ENCODE data around the gene SLC36A3.

Gene SLC36A3

DNA sequence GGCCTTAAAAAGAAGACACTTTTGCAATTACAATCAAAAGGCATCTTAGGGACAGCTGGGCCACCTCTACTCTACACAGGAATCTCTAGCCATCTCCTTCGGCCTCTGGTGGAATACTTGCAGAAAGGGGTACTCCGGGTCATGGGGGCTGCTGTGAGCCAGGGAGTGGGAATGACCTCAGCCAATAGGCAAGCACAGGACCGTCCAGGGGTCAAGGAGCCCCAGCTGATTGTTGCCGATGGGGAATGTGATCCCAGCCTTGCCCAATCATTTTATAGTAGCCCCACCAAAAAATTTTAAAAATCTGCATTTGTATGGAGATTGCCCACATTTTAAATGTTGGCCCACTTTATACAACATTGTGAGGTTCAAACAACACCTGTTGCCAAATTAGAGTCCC, 16.9 kb upstream of the SLC36A3 start:
- TF ChIP-seq, protein P1, sequence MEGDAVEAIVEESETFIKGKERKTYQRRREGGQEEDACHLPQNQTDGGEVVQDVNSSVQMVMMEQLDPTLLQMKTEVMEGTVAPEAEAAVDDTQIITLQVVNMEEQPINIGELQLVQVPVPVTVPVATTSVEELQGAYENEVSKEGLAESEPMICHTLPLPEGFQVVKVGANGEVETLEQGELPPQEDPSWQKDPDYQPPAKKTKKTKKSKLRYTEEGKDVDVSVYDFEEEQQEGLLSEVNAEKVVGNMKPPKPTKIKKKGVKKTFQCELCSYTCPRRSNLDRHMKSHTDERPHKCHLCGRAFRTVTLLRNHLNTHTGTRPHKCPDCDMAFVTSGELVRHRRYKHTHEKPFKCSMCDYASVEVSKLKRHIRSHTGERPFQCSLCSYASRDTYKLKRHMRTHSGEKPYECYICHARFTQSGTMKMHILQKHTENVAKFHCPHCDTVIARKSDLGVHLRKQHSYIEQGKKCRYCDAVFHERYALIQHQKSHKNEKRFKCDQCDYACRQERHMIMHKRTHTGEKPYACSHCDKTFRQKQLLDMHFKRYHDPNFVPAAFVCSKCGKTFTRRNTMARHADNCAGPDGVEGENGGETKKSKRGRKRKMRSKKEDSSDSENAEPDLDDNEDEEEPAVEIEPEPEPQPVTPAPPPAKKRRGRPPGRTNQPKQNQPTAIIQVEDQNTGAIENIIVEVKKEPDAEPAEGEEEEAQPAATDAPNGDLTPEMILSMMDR (IDR thresholded peaks at IDR 0.05) = no peak
- DNase-seq (ENCODE audit: low spot score) = no peak
- no peak overlapping the region for H3K27ac ChIP-seq
- H3K4me3 ChIP-seq = no peak overlapping the region

DNA sequence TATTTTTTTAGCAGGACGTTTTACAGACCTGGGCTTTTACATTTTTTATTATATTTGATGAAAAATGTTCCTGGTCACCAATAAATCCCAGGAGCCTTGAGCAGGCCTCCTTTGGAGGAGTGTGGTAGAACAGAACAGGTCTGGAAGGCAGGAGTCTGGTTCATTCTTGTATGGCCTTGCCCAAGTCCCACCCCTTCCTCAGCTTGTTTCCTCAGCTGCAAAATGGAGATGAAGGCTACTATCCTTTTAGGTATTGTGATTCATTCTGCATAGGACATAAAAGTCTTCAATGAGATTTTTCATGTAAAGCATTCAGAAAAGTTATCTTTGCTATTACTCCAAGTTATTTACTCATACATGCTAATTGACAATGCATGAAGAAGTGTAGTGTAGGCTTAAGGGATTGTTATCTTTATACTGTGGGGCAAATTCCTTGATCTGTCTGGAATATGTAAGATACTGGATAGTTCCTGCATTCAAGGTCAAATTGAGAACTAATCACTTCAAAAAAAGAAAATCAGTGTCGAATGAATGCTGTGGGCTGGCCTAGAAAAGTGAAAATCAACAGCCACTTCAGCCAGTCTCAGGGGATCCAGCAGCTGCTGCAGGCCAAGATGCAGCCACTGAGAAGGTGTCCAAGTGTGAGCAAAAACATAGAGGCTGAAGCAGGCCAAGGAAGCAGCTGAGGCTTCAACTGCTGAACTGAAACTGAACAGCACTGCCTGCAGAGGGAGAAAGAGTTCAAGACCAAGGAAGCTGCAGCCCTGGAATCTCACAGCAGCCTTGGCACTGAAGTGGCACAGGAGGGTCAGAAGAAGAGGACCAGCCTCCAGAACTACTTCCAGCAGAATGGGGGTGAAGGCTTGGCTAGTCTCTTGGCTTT, 15.5 kb upstream of the SLC36A3 start:
- Histone ChIP-seq H3K27ac (no peak overlapping the region), H3K4me3 (no peak overlapping the region)
- DNase-seq (ENCODE audit: low spot score) = no peak
- TF ChIP-seq, protein P1 (IDR thresholded peaks at IDR 0.05) = no peak

DNA sequence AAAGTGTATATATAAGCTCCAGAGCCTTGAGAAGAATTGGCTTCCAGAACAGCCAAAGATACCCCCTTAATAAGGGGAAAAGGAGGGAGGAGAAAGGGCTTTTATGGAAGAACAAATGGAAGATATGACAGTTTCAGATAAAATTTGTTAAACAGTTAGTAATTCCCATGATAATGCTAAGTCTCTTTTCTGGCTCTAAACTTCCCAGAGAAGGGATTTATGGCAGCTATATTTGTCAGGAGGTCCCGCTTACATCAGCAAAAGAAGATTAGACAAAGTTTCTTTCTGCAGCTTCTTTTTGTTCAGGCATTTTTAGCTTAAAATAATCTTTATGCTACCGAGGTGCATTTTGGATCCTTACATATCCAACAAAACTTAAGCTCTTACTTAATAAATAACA, 14.3 kb upstream of the SLC36A3 start:
- no peak for DNase-seq (ENCODE audit: low spot score)
- H3K27ac ChIP-seq = no peak overlapping the region
- TF ChIP-seq, protein P1 (IDR thresholded peaks at IDR 0.05) = no peak
- no peak overlapping the region for H3K4me3 ChIP-seq

DNA sequence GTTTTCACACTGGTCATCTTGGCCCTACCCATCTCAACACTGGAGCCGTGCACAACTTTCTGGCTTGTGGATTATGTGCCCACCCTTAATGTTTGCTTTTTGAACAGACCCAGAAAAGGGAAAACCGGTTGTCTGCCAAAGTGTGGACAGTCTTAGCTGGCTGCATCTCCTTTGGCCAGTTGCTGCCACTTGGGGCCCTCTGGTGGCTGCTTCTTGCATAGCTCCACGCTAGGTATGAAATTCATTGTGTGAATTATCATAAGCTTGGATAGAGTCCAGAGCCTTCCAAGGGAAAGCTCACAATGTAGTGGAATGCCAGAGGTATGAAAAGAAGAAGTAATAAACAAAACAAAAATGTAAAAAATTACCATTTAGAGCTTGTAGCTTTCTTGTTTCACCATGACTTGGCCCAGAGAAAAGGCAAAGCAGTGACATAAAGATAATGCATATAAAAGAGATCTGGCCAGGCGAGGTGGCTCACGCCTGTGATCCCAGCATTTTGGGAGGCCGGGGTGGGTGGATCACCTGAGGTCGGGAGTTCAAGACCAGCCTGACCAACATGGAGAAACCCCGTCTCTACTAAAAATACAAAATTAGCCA, 12.5 kb upstream of the SLC36A3 start:
- no peak overlapping the region for H3K27ac ChIP-seq
- no peak overlapping the region for H3K4me3 ChIP-seq
- DNase-seq (ENCODE audit: low spot score) = no peak
- TF ChIP-seq, protein P1 (IDR thresholded peaks at IDR 0.05) = peak; percentile 76

DNA sequence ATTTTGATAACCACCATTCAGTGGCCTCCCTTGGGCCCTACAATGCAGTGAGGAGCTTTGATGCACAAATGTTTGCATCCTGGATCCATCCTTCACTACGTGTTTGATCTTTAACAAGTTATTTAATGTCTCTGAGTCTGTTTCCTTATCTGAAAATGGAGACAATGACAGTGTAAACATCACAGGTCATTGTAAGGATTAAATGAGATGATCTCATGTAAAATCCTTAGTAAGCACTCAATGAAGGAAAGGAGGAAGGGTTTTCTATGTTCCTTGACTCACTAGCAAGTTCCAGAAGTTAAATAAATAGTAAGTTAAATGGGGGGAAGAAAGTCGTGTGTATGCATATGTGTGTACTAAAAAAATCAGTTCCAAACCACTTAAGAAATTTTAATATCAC, 9.8 kb upstream of the SLC36A3 start:
- TF ChIP-seq, protein P1 (IDR thresholded peaks at IDR 0.05) = no peak
- no peak overlapping the region for H3K4me3 ChIP-seq
- DNase-seq (ENCODE audit: low spot score) = no peak
- H3K27ac ChIP-seq = no peak overlapping the region

DNA sequence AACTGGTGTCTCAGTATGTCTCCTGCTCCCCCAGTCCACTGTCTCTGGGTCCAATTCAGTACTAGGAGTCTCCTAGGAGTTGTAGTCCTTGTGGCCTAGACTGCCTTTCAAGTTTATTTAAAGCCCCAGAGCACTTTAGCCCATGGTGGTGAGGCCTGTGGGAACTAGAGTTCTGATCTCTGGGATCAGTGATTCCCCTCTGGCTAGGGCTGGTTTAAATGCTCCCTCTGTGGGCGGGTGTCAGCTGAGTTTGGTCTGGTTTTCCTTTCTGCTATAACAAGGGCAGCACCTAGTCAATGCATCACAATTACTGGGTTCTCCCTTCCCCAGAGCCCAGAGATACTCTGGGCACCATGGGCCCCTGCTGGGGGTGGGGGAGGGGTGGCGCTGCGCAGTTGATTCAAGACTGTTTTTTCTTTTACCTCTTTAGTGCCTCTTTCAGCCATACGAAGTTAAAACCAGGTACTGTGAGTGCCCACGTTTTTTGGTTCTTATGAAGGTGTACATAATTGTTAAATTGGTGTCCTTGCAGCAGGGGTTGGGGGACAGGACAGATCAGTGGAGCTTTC, 9.3 kb upstream of the SLC36A3 start:
- TF ChIP-seq, protein P1 (IDR thresholded peaks at IDR 0.05) = no peak
- Histone ChIP-seq H3K4me3 (no peak overlapping the region), H3K27ac (no peak overlapping the region)
- no peak for DNase-seq (ENCODE audit: low spot score)

Data from coronary artery (tissue), 2 donors.